IMR-90 (cell line): Measurements from ENCODE around the gene HAUS5.

ENCODE experiments used
- CTCF ChIP-seq: conservative IDR thresholded peaks from 2 replicates; pipeline ENCODE4 v1.5.1; 2012; ENCODE audit warnings: mild to moderate bottlenecking, low read depth, low read length, improper control_type of control experiment
- NFE2L2 ChIP-seq: fragments of 150-350 bp; IDR thresholded peaks from 2 replicates; pipeline ENCODE4 v1.6.1; 2016; ENCODE audit warnings: low read depth, mild to moderate bottlenecking, low read length
- POLR2A ChIP-seq: IDR thresholded peaks from 2 replicates; pipeline ENCODE4 v1.6.1; 2012; ENCODE audit warnings: mild to moderate bottlenecking, low read depth, low read length
- RAD21 ChIP-seq: IDR thresholded peaks from 2 replicates; pipeline ENCODE4 v1.6.1; 2012; ENCODE audit warnings: low read length, improper control_type of control experiment

- TF ChIP-seq POLR2A (peak; percentile 53; the same call in 1 of the 2 replicates), CTCF (no peak), RAD21 (no peak), NFE2L2 (no peak)
Observed at GRCh38 chr19:35643255-35644205, 31.0 kb downstream of the HAUS5 start.
